GM18909 (cell line): ENCODE results near the gene CTTNBP2NL.
"Not testable (repeated sequence)": the region's sequence is repeated elsewhere in the genome, so short reads cannot be mapped to it uniquely, and the experiment has no call there.

Experiments
- ATAC-seq: cut with Tn5 transposase; IDR thresholded peaks from one replicate; pipeline ENCODE4 v1.9.1; 2021; ENCODE audit warnings: mild to moderate bottlenecking; ENCODE audit not compliant: unreplicated experiment, poor library complexity

CTTNBP2NL gene

DNA sequence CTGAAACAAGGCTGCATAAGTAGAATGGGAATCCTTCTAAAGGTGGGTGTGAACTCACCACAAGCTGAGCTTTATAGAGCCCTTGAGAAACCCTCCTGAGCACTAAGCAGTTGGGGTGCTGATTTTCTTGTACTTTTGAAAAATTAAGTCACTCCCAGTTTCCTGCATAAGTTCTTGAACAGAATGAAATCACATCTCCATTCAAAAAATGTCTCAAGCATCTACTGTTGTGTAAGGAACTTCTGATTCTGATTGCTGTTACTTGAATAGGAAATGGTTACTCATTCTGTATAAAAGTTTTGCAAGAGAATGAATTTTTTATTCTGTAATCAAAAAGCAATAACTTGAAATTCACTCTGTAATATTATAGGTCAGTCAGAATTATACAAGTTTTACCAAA lies 61.9 kb downstream of the CTTNBP2NL start:
- no peak for ATAC-seq

DNA sequence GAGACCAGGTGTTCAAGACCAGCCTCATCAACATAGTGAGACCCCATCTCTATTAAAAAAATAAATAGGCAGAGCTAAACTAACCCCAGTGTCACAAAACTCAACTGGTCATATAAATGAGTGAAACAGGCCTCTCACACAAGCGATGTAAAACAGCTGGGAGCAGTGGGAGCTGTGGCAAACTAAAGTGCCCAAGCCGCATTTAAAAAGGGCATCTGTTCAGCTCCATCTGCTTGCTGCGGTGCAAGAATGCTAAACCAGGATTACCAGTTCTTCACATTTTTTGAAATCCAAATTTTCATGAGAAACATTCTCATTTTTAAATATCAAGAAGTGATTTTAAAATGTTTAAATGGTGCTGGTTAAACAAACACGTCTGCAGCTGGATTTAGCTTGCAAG lies 62.7 kb downstream of the CTTNBP2NL start:
- ATAC-seq: no peak

DNA sequence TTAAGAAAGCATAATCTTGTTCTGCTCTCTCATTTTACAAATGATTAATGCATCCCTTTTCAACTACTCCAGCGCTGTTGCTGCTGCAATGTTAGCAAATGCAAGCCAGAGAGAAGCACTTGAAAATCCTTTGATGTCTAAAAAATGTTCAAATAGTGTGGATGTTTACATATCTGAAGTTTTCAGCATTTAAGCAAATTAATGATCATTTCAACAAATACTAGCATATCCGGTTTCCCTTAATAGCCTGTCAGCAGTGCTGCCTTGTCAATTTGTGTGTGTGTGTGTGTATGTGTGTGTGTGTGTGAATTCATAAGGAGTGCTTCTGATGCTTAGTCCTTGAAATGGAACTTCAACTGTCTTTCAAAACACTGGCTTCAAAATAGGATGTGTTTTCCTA lies 64.6 kb downstream of the CTTNBP2NL start:
- no peak for ATAC-seq

GRCh38 chr1:112461200-112461871 lies 65.3 kb downstream of the CTTNBP2NL start:
- no peak for ATAC-seq

DNA sequence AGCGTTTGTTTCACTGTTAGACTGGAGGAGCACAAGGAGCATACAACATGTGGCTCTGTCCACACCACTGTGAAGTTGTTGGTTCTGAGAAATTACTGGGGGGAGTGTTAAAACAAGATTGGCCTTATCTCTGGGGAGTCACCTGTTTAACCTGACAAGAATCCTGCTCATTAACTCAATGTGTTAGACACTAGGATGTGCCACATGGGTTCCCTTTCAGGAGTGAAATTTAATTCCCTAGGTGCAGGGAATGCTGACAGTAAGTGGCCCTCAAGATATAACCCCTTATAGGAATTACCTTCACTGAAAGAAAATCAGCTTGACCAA lies 66.9 kb downstream of the CTTNBP2NL start:
- no peak for ATAC-seq

GRCh38 chr1:112464501-112464900 lies 68.5 kb downstream of the CTTNBP2NL start:
- no peak for ATAC-seq

GRCh38 chr1:112465122-112465521 lies 69.1 kb downstream of the CTTNBP2NL start:
- no peak for ATAC-seq

DNA sequence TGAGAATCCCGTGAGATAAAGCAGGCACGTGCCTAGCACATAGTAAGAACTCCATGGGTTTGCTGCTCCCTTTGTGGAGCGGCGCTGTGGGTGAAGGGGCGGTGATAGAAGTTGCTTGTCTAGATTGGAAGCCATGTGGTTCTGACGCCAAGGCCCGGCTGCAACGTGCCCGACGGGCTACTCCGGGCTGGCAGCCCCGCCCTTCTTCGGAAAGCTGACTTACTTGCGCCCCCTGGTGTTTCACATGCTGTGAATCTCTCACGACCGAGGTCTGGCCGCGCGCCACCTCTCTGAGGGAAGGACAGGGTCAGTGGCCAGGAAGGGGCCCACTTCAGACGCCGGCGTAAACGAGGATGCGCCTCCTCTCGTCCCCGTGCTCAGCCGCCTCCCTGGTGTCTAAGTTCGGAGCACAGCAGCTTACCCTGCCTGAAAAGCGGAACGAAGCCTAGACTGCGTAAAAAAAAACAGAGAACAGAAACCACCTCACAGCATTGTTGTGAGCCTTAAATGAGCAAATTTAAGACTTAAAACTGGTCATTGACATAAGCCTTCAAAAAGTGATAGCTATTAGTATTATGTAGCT lies 70.2 kb downstream of the CTTNBP2NL start:
- peak; percentile 94 for ATAC-seq

GRCh38 chr1:112470324-112470723 lies 74.3 kb downstream of the CTTNBP2NL start:
- ATAC-seq: not testable (repeated sequence)

GRCh38 chr1:112470966-112471365 lies 75.0 kb downstream of the CTTNBP2NL start:
- no peak for ATAC-seq

DNA sequence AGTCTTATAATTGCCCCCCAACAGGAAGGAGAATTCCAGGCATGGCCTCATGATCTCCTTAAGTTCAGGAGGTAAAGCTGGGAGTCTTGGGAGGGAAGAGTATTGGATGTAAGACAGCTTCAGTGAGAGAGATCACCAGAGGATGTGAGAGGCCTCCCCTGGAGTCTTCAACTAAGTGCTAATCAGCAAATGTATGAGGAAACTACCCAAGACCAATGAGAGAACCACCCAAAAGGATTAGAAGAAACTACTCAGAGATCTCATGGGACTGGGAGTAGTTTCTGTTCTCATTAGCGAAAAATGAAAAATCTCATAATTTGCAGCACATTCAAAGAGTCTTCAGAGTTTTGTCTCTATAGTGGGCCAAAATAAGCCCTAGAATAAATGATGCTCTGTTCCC lies 76.1 kb downstream of the CTTNBP2NL start:
- ATAC-seq: no peak

DNA sequence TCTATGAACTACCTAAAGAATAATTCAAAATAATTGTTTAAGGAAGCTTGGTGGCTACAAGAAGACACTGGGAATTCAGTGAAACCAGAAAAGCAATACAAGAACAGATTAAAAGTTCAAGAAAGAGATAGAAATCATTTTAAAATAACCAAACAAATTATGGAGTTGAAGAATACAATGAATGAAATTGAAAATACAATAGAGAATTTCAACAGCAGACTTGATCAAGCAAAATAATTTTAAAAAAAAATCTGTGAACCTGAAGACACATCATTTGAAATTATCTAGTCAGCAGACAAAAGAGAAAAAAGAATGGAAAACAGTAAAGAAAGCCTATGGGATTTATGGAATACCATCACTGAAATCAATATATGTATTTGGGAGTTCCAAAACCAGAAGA lies 81.5 kb downstream of the CTTNBP2NL start:
- no peak for ATAC-seq

DNA sequence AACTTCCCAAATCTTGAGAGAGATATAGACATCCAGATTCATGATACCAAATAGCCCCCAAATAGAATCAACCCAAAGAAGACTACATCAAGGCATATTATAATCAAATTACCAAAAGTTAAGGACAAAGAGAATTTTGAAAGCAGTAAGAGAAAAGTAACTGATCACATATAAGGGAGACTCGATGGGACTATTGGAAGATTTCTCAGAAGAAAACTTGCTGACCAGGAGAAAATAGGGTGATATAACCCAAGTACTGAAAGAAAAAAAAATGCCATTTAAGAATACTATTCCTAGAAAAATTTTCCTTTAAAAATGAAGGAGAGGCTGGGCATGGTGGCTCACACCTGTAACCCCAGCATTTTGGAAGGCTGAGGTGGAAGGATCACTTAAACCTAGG lies 82.3 kb downstream of the CTTNBP2NL start:
- ATAC-seq: no peak

- ATAC-seq: not testable (repeated sequence)
Observed at GRCh38 chr1:112486063-112486462, 90.0 kb downstream of the CTTNBP2NL start.

- not testable (repeated sequence) for ATAC-seq
Observed at GRCh38 chr1:112487686-112488085, 91.7 kb downstream of the CTTNBP2NL start.

GRCh38 chr1:112488141-112488540 lies 92.1 kb downstream of the CTTNBP2NL start:
- ATAC-seq: no peak

DNA sequence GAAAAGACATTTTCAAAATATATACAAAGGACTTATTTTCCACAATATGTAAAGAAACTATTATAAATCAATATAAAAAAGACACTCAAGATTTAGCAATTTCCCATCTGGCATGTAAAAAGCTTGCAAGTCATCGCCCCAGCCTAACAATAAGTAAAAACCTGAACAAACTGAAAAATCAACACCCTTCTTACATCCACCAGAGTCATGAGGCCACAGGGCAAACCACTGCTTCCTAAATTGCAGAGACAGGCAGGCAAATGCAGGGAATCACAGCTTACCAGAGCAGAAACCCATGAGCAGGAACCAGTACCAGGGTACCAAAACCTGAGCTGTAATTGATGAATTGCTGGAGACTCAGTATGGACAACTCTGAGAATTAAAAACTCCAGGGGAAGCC lies 96.1 kb downstream of the CTTNBP2NL start:
- ATAC-seq: no peak

- ATAC-seq: no peak
Observed at GRCh38 chr1:112493351-112493750, 97.3 kb downstream of the CTTNBP2NL start.

DNA sequence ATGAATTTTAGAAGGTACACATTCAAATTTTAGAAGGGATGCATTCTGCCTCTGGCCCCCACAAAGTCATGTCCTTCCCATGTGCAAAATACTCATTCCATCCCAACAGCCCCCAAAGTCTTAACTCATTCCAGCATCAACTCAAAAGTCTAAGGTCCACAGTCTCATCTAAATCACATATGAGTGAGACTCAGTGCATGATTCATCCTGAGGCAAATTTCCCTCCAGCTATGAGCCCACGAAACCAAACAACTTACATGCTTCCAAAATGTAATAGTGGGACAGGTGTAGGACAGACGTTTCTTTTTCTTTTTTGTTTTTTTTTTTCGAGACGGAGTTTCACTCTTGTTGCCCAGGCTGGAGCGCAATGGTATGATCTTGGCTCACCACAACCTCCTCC lies 100.3 kb downstream of the CTTNBP2NL start:
- no peak for ATAC-seq

DNA sequence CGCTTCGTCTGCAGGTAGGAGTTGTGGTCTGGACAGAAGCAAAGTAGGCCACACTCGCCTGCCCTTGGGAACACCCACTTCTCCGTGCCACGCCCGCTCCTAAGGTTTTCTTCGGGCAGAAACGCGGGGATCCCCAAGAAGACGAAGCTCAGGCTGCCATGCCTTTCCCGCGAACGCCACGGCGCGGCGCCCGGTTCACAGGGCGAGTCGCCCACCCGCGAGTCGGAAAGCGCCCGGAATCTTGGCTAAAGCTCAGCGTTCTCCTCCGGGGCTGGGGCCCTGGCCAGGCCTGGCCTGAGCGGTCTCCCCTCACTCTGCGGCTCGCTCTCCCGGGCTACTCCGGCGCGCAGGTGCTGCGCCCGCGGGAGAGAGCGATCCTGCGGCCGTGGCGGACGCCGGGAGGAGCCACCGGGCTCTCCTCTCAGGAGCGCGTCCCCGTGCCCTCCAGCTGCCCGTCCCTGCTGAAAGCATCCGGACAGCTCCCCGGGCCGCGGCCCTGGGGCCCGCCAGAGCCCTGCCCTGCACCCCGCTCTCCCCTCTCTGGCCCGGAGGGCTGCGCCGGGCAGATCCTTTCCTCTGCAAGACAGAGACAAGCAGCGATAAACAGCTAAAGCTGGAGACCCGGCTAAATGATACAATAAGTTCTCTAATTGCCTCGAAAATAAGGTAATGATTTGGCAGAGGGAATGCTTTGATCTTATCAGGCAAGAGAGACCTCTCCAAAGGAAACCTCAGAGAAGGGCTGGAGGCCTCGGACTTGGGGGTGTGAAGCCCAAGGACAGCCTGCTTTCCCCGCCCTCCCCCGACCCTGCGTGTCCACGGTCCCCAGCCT lies 106.0 kb downstream of the CTTNBP2NL start:
- ATAC-seq: peak; percentile 61

GRCh38 chr1:112502826-112503225 lies 106.8 kb downstream of the CTTNBP2NL start:
- ATAC-seq: no peak
